Kidney capillary endothelial cell (primary cell): ENCODE measurements around the gene IMPG2.
A peak's percentile ranks its signal among the peaks of the same experiment; 100 is the strongest.

Source experiments
- DNase-seq: peaks from one replicate; pipeline ENCODE4 v3.0.0-alpha.2; 2018; ENCODE audit warnings: low spot score

IMPG2 gene

DNA sequence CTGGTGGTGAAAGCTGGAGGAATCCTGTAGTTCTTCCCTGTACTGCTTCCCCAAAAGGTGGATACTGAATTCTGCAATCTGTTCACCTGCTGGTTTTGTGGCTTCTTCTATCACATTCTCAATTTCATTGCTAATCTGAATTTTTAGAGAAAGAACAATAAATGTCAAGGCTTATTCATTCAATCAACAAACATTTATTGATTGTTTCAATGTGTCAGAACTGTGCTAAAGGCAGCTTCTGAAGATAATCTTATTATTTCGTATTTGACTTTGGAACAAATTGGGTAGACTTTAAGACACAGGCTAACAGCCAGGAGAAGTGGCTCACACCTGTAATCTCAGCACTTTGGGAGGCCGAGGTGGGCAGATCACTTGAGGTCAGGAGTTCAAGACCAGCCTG lies 46.8 kb downstream of the IMPG2 start:
- no peak for DNase-seq

DNA sequence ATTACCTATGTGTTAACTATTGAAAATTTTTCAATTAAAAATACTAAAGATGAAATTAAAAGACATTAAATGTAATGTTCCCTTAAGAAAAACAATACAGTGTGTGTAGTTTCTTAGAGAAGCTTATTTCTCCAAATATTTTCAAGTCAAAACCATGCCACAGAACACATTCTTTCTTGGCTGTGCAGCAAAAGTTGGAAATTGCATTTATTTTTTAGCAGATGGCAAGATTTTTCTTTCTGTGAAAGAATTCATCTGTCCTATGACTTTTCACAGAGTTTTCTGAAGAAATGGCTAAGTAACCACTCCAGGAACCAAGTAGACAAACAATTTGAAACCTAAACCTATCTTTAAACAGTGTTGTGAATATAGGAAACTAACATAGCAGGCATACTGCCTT lies 47.2 kb downstream of the IMPG2 start:
- DNase-seq: no peak

DNA sequence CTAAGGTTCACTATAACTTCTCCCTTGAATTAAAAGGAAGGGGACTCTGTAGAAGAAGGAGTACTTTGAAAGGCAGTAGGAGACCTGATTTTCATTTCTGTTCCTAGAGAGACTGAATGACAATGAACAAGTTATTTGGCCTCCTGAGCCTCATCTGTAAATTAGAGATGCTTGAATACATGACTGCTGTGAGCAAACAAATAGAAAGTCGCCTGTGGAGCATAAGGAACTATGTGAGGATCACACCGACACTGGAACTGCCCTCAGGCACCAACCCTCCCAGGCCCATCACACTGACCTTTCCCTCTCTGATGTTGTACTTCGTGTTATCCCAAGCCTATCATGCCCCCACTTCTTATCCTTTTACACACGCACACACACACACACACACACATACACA lies 48.6 kb downstream of the IMPG2 start:
- DNase-seq: no peak

DNA sequence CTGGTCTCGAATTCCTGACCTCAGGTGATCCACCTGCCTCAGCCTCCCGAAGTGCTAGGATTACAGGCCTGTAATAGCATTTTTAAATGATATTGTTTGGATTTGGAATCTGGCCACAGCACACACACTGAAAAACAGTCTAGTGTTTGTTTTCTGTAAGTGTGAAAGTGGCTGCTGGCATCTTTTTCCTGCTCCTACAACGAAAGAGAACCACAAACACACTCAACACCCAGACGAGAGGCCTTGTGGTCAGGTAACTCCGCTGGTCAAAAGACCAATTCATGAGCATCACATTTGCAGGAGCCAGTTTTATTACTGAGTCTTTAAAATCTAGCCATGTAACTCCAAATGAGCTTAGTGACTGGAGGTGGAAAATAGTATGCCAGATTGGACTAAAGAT lies 50.2 kb downstream of the IMPG2 start:
- no peak for DNase-seq

DNA sequence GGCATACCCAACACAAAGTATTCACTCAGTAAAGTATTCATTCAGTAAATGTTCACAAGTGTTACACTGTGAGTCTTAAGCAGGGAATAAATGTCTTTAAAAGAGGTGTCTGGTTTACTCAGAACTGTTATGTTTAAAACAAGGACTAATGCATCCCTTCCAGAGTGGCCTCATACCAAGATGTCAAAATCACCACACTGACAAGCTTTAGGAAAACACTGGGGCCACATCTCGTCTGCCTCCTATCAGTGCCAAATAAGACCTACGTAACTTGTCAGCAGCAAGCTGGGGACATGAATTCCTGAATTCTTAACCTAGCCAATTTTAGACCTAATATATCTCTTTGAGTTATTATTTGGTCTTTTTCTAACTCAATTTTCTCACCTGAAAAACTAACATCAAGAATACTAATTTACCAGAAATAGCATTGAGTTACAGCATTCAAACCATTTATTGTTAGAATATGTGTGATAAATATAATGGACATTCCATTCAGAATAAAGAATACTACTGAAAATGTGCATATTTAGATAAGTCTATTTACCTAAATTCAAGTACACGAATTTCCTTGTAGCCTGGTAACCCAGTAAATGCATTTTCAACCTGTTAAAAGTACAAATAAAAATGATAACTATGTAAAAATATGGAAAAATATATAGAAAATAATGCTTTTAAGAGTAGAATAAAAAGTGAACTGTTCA lies 51.3 kb downstream of the IMPG2 start:
- DNase-seq: no peak

DNA sequence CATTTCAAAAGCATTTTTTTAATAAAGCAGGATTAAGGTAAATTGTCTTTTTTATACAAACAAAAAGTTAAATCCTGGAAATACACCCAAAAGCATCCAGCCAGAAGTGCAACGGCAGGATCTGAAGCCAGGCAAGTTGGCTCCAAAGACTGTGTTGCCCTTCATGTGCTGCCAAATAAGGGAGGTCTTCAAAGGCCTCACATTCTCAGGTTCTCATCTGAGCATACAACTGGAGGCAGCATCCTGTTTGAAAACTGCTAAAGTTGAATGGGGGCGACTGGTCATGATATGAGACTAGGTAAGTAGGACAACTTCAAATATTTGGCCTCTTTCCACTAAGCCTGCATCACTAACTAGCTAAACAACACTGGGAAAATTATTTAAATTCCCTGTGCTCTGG lies 52.2 kb downstream of the IMPG2 start:
- no peak for DNase-seq

DNA sequence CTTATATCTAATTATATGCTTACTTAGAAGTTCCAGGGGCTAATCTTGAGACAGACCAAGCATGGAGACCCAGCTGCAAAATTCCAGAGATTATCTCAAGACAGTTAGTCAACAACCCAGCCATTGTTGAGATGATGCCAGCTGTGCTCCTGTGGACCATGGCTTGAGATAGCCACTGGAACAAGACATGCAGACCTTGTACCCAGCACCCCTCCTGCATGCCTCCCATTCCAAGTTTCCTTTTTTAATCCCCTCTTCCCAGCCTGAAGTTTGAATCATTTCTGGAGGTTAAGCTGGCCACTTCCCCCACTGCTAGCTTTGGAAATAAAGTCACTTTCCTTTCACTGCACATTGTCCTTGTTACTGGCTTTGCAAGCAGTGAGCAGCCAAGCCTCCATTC lies 53.8 kb downstream of the IMPG2 start:
- no peak for DNase-seq

DNA sequence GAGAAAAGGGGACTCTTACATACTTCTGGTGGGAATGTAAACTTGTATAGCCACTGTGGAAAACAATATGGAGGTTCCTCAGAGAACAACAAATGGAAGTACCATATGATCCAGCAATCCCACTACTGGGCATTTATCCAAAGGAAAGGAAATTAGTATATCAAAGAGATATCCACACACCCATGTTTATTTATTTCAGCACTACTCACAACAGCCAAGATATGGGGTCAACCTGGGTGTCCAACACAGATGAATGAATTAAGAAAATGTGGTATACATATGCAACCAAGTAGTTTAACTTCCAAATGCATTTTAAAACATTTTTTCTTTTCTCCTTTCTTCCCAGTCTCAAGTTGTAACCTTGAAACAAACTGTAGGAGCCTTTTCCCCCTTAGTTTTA lies 54.3 kb downstream of the IMPG2 start:
- DNase-seq: no peak

DNA sequence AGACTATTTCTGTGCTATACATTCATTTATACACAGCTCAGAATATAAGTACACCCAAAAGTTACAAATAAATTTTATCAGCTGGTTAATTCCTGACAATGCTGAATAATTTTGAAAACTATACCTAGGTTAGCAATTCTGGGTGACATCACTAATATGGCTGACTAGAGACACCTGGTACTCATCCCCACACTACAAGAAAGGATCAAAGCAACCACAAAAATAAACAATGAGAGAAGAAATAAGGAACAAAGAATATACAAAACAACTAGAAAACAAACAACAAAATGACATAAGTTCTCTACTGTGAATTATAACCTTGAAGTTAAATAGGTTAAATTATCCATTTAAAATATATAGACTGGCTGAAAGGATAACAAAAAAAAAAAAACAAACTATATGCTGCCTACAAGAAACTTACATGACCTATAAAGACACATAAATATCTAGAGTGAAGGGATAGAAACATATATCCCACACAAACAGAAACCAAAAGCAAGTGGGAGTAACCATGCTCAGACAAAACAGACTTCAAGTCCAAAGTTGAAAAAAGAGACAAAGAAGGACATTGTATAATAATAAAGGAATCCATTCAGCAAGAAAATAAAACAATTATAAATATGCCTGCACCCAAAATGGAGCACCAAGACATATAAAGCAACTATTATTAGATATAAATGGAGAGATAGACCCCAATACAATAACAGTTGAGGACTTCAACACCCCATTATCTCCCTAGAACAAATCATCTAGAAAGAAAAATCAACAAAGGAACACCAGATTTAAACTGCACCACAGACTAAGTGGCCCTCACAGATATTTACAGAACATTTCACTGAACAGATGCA lies 57.8 kb downstream of the IMPG2 start:
- DNase-seq: no peak

DNA sequence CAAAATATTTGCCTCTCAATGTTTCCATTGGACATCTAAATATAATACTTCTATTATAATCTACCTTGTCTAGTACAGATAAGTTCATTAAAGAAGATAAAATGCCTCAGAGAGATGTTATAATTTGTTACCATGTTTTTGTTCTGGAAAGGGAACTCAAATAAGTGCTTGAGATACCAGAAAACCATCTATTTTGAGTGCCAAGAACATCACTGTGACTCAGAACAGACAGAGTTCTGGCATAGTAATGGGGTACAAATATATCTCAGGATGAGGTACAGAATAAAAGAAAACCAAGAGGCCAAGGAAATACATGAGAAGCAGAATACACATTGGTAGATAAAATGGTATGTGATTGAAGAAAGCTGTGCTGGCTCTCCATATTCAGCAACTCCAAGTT lies 58.9 kb downstream of the IMPG2 start:
- DNase-seq: no peak

DNA sequence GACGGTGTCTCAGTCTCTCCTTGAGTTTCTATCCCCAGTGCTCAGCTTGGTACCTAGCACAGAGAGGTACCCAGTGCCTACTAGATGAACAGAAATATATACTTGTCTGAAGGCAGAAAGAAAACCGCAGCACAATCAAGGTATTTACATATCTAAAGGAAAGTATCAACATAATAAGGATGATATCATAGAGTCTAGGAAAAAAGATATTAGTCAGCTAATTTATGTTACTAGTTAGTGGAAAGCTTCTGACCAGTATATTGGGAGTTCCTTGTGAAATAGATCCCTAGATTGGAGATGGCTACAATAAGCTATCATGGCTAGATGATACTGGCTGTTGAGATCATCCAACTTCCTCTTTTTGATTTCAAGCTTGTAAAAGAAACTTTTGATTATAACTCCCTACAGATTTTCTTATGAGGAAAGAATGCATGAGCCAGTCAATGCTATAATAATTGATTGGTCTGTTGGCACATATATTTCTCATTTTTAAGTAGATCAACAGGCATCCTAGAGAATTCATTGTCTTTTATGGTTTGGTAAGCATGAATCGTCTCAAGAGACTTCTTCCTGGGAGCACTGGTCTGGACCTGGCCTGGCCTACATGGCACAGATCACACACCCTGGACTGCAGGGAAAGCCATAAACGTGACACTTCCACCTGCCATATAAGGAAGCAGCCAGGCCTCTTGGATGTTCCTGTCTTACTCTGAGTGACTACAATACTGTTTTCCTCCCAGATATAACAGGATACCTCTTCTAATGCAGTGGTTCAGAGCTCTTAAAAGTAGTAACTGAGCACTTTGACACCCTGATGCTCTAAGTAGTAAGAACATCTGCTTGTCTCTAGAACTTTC lies 60.7 kb downstream of the IMPG2 start:
- no peak for DNase-seq

DNA sequence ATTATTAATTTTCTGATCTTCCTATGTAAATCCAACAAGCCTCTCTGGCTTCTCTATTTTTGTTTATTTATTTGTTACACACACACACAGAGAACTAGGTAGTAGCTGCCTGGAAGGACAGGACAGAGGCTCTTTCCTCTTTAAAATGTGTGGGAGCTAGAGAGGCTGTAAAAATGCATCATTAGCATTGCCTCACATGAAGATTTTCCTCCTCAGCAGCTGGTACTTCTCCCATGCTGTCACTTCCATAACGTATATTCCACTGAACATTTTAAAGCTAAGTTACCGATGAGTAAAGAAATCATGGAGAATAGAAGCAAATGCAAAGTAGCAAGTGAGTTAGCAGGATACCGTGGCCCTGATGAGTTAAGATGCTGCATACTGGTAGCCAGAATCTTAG lies 63.9 kb downstream of the IMPG2 start:
- DNase-seq: no peak

DNA sequence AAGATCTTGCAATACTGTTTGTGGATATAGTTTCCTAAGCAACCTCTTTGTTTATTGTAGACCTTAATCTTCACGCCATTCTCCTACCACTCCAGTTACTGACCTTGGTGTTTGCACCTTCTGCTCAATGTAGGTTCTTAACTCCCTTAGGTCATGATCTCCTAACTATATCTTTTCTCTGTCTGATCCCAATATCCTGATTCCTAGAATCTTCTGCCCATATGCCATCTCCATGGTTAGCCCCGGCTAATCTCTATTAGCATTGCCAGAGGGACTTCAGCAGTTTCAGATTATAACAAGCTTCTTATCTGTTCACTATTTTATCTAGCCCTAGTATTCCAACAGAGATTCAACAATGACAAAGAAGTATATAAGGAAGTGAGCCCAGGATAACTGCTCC lies 64.9 kb downstream of the IMPG2 start:
- no peak for DNase-seq

DNA sequence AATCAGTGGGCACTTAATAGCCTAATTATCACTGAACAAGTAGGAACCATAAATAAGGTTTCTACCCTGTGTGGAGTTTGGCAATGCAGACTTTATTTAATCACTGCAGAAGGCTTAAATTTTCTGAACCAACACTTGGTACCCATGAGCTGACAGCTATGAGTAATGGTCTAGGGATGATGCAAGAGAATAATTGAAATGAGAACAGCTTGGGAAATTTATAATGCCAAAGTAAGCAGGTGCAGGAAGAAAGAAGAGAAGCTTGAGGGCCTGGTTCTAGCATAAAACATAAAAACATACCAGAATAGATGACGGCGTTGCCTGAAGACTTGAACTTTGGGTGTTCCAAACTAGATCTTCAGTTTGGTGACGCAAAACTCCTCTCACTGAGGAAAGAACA lies 67.0 kb downstream of the IMPG2 start:
- no peak for DNase-seq

DNA sequence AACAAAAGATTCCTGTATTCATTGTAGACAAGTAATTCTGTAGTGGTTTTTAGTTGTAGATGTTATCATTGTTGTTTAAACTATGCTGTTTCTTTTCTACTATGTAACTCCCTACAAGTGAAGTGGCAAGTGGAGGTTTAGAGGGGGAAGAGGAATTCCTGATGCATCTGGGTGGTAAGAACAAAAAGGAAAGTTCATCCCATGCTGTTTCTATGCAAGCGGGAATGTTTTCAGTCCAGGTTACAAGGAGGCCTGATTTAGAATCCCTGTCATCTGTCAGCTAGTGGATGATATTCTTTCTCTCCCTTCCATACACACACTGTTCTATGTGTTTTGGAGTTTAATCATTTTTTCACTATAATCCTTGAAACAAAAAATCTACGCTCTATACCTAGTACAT lies 67.4 kb downstream of the IMPG2 start:
- no peak for DNase-seq

DNA sequence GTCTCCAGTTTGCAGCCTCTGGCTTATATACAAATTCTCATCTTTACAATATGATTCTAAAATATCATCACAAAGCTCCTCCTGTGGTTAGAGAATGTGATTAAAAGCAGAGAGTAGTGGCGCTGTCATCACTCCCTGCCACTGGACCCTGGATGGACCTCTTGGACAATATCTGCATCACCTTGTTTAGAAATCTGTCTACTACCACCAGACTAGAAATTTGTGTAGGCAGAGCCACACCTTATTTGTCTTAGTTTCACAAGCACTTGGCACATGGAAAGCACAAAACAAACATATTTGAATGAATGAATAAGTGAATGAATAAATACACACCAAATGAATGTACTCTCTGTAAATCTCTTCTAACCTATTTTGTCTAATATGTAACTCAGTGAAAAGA lies 68.1 kb downstream of the IMPG2 start:
- DNase-seq: no peak

DNA sequence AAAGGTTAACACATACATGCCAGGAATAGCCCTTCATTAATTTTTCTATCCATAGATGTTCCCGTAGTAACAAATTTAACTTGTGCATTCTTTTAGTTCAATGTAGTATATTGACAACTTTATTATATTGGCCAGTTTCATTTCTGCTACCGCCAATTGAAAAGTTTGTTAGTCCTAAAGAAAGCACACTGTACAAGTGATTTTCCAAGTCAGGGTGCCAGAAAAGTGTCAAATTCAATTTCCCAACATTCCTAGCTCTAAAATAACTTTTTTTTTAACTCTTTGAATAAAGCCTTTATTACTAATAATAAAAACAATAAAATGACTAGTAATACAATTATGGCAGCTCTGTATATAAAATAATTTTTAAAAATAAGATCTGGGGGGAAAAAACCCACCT lies 68.9 kb downstream of the IMPG2 start:
- no peak for DNase-seq

DNA sequence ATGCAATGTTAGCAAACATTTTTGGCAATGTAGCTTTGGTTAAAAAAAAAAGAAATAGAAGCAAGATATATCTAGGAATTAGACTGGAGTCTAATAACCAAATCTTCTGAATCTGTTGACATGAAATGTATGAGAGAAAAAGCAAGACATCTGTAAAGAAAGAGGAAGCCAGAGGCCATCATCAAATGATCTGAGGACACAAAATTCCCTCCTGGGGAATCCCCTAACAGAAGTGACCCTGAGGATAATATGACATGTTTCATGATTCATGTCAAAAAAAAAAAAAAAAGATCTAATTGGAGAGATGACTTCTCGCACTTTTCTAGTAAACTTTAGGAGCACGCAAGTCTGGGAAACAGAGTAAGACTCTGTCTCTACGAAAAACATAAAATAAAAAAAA lies 70.9 kb downstream of the IMPG2 start:
- DNase-seq: no peak

DNA sequence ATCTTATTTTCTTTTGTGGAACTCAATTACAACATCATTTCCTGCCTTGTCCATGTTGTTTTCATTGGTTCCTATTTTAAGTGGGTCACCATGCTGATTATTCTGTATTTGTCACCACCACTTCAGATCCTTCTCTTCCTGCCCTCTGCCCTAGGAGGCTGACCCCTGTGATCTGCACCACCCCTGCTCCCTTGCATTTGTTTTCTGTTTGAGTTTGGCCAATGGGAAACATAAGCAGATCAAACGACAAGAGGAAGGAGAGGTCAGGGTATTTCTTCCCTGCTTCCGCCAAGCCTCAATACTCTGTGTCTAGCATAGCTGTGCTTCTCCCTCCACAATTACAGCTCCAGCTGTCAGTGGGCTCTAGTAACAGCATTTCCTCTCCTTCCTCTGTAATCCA lies 71.6 kb downstream of the IMPG2 start:
- peak; percentile 35 for DNase-seq

DNA sequence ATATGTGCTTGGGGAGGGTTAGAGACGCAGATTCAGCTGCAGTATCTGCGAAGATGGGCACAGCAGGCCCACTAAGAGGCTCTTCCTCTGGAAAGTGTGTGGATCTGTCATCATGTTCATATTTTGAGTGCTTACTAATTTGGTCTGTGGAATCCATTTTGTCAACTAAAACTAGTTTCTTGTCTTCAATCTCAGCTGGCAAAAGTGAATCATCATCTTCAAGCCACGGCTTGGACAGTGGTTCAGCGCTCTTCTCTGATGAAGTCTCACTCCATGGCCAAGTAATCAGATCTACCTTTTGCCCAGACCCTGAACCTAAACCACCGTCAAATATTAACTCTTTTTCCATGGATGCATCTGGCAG lies 76.2 kb downstream of the IMPG2 start:
- DNase-seq: no peak

DNA sequence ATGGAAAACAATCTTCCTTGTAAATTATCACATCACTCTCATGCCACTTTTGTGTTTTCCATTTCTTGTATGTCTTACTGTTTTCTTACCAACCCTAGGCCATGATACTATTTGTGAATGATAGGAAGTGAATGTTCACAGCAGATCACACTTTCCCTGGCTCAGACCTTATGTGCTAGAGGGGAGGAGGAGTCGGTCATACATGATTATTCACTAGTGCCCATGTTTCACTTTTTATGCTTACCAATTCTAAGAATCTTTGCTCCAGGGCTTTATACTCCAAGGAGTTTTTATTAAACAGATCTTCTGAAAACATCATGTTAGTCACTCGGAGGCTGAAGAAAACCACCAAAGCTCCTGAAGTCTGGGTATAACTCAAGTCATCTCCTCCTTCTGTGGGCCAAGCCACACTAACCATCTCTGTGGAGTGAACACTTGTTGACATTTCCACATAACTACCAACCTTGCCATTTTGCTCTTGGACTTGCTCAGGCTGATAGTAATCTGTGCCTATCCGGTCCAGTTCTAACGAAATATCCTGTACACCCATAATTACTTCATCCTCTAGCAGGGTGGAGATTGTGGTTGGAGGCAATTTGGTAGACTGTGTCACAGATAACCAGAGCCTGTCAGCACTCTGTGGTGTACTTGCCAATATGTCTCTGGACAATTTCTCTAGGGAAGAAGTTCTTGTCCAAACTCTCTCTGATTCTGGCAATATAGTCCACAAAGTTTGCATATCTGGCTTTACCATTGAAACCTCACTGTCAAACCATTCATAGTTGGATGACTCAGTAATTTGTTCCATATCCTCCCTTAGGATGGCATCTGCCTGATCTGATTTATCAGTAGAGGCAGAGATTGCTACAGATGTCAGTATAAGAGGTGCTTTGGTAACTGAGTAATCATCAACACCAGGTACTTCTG lies 76.8 kb downstream of the IMPG2 start:
- DNase-seq: no peak
